Measurements from ENCODE around the gene WDR48. TPM values are rescaled to one million over a fixed set of nuclear protein-coding genes. Genes with fewer than 3 reads are reported as not detected.

WDR48 gene
- total RNA-seq, 1 experiment from 2014 or later, result 19.3 TPM

GRCh38 chr3:39080026-39080425, 28.2 kb downstream of the WDR48 start:
- Histone ChIP-seq H3K4me1 (ENCODE audit: insufficient read depth, low read length, poor library complexity, severe bottlenecking) (no peaks in the 10 kb centered on the region), H3K9me3 (ENCODE audit: low read depth, low read length, poor library complexity, severe bottlenecking) (no peaks in the 10 kb centered on the region), H3K27ac (ENCODE audit: low read depth, low read length, poor library complexity, severe bottlenecking) (no peak overlapping the region), H3K27me3 (replicated peaks; ENCODE audit: insufficient read depth, low read depth, low read length, poor library complexity) (no peaks in the 10 kb centered on the region), H3K36me3 (ENCODE audit: insufficient read depth, low read length, poor library complexity, severe bottlenecking) (no peaks in the 10 kb centered on the region), H3K4me3 (ENCODE audit: low read depth, low read length, poor library complexity, severe bottlenecking) (no peak overlapping the region)
- POLR2A ChIA-PET (ENCODE audit: low non-redundant PET), result no interaction called here
- no peak for TF ChIP-seq CTCF (conservative IDR thresholded peaks at IDR 0.05; ENCODE audit: low read depth, low read length)
- no peak for TF ChIP-seq EZH2 (IDR thresholded peaks at IDR 0.05; ENCODE audit: borderline replicate concordance, low read depth, low read length, poor library complexity, severe bottlenecking)
- no peak for DNase-seq (ENCODE audit: low spot score)
- CTCF ChIA-PET, result no interaction called here
- intact Hi-C loops (cut with micrococcal nuclease; ENCODE audit: unreplicated experiment), result no loop called here
- no TSS peak for BruUV-seq (replicated peaks)

- TF ChIP-seq CTCF (conservative IDR thresholded peaks at IDR 0.05; ENCODE audit: low read depth, low read length), result no peak
- TF ChIP-seq EZH2 (IDR thresholded peaks at IDR 0.05; ENCODE audit: borderline replicate concordance, low read depth, low read length, poor library complexity, severe bottlenecking), result no peak
- ChIA-PET CTCF (no interaction called here), POLR2A (ENCODE audit: low non-redundant PET) (no interaction called here)
- no peak for DNase-seq (ENCODE audit: low spot score)
- no peaks in the 10 kb centered on the region for H3K4me1 ChIP-seq (ENCODE audit: insufficient read depth, low read length, poor library complexity, severe bottlenecking)
- H3K9me3 ChIP-seq (ENCODE audit: low read depth, low read length, poor library complexity, severe bottlenecking), result no peaks in the 10 kb centered on the region
- H3K27me3 ChIP-seq (replicated peaks; ENCODE audit: insufficient read depth, low read depth, low read length, poor library complexity), result no peaks in the 10 kb centered on the region
- H3K27ac ChIP-seq (ENCODE audit: low read depth, low read length, poor library complexity, severe bottlenecking), result no peak overlapping the region
- BruUV-seq (replicated peaks), result no TSS peak
- H3K36me3 ChIP-seq (ENCODE audit: insufficient read depth, low read length, poor library complexity, severe bottlenecking), result no peaks in the 10 kb centered on the region
- no peak overlapping the region for H3K4me3 ChIP-seq (ENCODE audit: low read depth, low read length, poor library complexity, severe bottlenecking)
- intact Hi-C loops (cut with micrococcal nuclease; ENCODE audit: unreplicated experiment), result no loop called here
These were observed 31.0 kb downstream of the WDR48 start for GRCh38 chr3:39082666-39083313.

- ChIA-PET CTCF (no interaction called here), POLR2A (ENCODE audit: low non-redundant PET) (no interaction called here)
- no peaks in the 10 kb centered on the region for H3K27me3 ChIP-seq (replicated peaks; ENCODE audit: insufficient read depth, low read depth, low read length, poor library complexity)
- DNase-seq (ENCODE audit: low spot score), result no peak
- TF ChIP-seq EZH2 (IDR thresholded peaks at IDR 0.05; ENCODE audit: borderline replicate concordance, low read depth, low read length, poor library complexity, severe bottlenecking) (no peak), CTCF (conservative IDR thresholded peaks at IDR 0.05; ENCODE audit: low read depth, low read length) (no peak)
- intact Hi-C loops (cut with micrococcal nuclease; ENCODE audit: unreplicated experiment), result no loop called here
- no peaks in the 10 kb centered on the region for H3K36me3 ChIP-seq (ENCODE audit: insufficient read depth, low read length, poor library complexity, severe bottlenecking)
- no peak overlapping the region for H3K27ac ChIP-seq (ENCODE audit: low read depth, low read length, poor library complexity, severe bottlenecking)
- no peak overlapping the region for H3K4me3 ChIP-seq (ENCODE audit: low read depth, low read length, poor library complexity, severe bottlenecking)
- H3K9me3 ChIP-seq (ENCODE audit: low read depth, low read length, poor library complexity, severe bottlenecking), result no peaks in the 10 kb centered on the region
- BruUV-seq (replicated peaks), result no TSS peak
- no peaks in the 10 kb centered on the region for H3K4me1 ChIP-seq (ENCODE audit: insufficient read depth, low read length, poor library complexity, severe bottlenecking)
These were observed 34.3 kb downstream of the WDR48 start for GRCh38 chr3:39086144-39086543.
